Measurements from ENCODE around the gene KCNA2. TPM values are rescaled to one million over a fixed set of nuclear protein-coding genes. Genes with fewer than 3 reads are reported as not detected.
A peak's percentile ranks its signal among the peaks of the same experiment; 100 is the strongest.

Gene KCNA2
- 1 to 10 TPM; 2.9 to 6.8 (median 3.5) TPM for total RNA-seq

DNA sequence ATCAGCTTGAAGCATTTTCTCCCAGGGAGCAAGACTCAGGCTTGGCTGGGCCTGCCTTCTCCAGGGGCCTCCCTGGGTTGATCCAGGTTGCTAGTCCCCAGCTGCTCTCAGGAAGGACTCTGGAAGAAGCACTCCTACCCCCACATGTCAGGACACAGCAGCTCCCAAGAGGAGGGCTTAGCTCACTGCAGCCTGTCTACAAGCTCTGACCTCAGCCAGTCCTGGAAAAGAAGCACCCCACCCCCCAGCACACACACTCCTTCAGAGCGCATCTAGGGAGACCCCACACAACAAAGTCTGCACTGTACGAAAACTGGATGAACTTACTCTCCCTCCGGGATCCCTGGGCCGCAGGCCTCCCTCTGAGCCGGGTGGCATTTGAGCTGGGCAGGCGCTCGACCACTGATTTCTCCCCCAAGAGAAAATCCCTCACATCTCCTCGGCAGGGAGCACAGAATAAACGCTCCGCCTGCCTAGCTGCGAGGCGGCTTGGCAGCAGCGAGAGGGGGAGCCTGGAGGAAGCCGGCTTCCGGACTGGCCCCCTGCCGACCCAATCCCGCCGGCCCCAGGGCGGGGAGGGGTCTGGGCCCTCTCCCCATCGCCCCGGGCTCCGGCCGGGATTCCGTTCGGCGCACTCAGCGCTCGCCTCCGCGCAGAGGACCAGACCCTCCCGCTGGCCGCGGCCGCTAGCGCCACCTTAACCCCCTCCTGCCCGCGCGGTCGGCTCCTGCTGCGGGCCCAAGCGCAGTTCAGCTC is at the start of gene KCNA2:
Gene KCNA2 (minus strand): TSS at position 458 of the 756 bp plus-strand sequence. CDS start 1,576 bp downstream, outside the sequence.
- no peaks in the 10 kb centered on the region for H3K9me3 ChIP-seq
- H3K4me1 ChIP-seq, result peaks cover 5 to 13% of the 10 kb centered on the region in 2 donors
- TF ChIP-seq POLR2A (IDR thresholded peaks at IDR 0.05) (peak in 1 of 2 donors; percentile 63), CTCF (IDR thresholded peaks at IDR 0.05) (no peak)
- peak within 1 kb of the TSS; percentile 27 to 51 (median 50) for H3K4me3 ChIP-seq (replicated peaks in 1 of 3)
- no peaks in the 10 kb centered on the region for H3K27me3 ChIP-seq
- no peaks in the 10 kb centered on the region for H3K36me3 ChIP-seq
- peak; percentile 64 to 72 for DNase-seq
- WGBS, 2 donors, result 3 to 6% methylated on average over 7 to 8 of the region's 41 CpGs
- intact Hi-C loops (cut with DNase I), result no loop called here
- peak within 1 kb of the TSS in 2 of 3 donors; percentile 2 to 45 for H3K27ac ChIP-seq

DNA sequence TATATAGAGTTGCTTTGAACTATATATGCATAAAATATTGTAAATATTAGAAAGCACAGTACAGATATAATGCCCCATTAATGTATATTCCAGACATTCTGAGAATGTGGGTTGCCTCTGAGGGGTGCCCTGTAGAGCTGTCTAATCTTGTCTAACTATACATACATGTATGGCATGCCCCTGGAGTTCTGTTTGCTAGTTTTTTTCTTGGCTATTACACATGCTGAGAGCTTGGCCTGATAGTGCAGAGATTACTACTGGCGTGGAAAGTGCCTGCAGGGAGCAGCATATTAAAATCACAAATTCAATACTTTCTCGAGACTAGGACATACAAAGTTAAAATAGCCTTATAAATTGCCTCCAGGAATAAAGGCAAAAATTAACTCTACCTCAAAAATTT is 44.5 kb upstream of the KCNA2 start:
- 69% methylated on average over 2 of the region's 2 CpGs for WGBS, 2 donors
- Histone ChIP-seq H3K36me3 (no peaks in the 10 kb centered on the region), H3K27ac (no peak overlapping the region), H3K4me3 (replicated peaks in 1 of 3) (no peak overlapping the region), H3K4me1 (no peaks in the 10 kb centered on the region), H3K9me3 (no peaks in the 10 kb centered on the region), H3K27me3 (no peaks in the 10 kb centered on the region)
- TF ChIP-seq CTCF (IDR thresholded peaks at IDR 0.05) (no peak), POLR2A (IDR thresholded peaks at IDR 0.05) (no peak)
- no peak for DNase-seq
- intact Hi-C loops (cut with DNase I), result no loop called here

DNA sequence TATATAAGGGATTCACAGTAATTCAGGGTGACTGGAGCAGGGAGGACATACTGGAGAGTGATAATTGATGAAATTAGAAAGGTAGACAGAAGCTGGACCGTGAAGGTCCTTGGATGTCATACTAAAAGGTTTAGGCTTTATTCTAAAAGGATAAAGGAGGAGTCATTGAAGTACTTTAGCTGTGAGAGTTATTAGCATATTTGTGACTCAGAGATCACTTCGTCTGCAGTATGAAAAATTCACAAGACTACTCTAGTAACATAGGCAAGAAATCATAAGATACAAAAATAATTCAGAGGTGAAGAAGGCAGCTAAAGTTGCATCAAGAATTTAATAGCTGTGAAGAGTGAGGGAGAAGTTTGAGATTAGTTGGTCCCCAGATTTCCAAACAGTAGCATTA is 42.3 kb upstream of the KCNA2 start:
- Histone ChIP-seq H3K4me1 (no peaks in the 10 kb centered on the region), H3K9me3 (no peaks in the 10 kb centered on the region), H3K27me3 (peaks cover 2% of the 10 kb centered on the region), H3K4me3 (replicated peaks in 1 of 3) (no peak overlapping the region), H3K36me3 (no peaks in the 10 kb centered on the region), H3K27ac (no peak overlapping the region)
- 67 to 73% methylated on average over 2 of the region's 2 CpGs for WGBS, 2 donors
- TF ChIP-seq CTCF (IDR thresholded peaks at IDR 0.05) (no peak), POLR2A (IDR thresholded peaks at IDR 0.05) (no peak)
- intact Hi-C loops (cut with DNase I), result no loop called here
- no peak for DNase-seq

DNA sequence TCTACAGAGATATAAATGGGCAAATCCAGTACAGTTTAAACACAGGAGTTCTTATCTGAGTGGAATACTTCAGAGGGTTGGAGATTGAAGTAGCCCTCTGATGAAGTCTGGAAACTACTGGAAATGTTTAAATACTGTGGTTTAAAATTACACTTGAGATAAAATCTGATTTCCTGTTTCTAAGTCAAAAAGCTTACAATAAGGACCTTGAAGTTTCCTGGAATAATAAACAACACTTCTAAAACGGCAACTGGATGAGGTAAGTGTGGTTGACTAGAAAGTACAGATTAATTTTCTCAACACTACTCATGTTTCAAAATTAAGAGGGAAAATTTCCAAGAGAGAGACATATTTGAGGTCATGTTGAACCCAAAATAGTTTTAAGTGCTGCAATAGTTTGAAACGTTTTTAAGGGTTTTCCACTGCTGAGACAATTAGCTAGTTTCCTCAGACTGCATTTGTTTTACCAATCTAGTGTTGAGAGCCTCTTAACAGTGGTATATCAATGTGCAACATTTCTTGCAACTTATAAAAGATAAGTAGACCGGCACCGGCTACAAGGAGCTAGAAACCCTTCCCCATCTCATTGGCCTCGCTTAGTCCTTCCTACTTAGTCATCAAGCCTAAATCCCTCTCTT is 41.2 kb upstream of the KCNA2 start:
- Histone ChIP-seq H3K27me3 (peaks cover 2% of the 10 kb centered on the region), H3K36me3 (no peaks in the 10 kb centered on the region), H3K4me1 (no peaks in the 10 kb centered on the region), H3K9me3 (no peaks in the 10 kb centered on the region), H3K4me3 (replicated peaks in 1 of 3) (no peak overlapping the region), H3K27ac (no peak overlapping the region)
- WGBS, 2 donors, result 13 to 14% methylated on average over 5 of the region's 5 CpGs
- no peak for DNase-seq
- intact Hi-C loops (cut with DNase I), result no loop called here
- TF ChIP-seq CTCF (IDR thresholded peaks at IDR 0.05) (no peak), POLR2A (IDR thresholded peaks at IDR 0.05) (no peak)
